ENCODE data around the gene MPV17L2. TPM values are rescaled to one million over a fixed set of nuclear protein-coding genes. Genes with fewer than 3 reads are reported as not detected.

Gene MPV17L2
- total RNA-seq, 2 experiments from 2014 or later: 8.5 to 9.6 TPM

DNA sequence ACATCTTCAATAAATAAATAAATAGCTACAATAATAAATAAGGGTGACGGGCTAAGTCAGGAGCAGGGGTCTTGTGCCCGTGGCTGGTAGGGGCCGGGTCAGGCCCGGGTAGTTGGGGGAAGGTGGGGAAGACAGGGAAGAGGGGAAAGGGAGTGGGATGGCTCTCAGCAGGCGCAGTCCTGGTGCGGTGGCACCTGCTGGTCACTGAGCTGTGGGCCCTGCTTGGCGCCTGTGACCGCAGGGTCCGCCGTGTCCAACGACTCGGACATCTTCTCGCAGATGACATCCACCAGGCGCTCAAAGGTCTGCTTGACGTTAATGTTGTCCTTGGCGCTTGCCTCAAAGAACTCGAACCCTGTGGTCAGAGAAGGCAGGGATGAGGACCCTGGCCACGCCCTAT is 4.3 kb downstream of the MPV17L2 start:
- POLR2A ChIA-PET: no interaction called here
- intact Hi-C loops (cut with micrococcal nuclease): no loop called here
- CTCF ChIA-PET: interaction anchor here (1.0 to 1.3 kb wide), 2 partner anchors 11 to 56 kb away, joined by 3 read pairs; no protein-coding TSS in a partner anchor
- Mint-ChIP-seq H3K27ac (no peak overlapping the region), H3K4me1 (ENCODE audit: low read depth) (peaks cover 18% of the 10 kb centered on the region), H3K4me3 (no peak overlapping the region), H3K36me3 (ENCODE audit: low read depth) (peaks cover 19% of the 10 kb centered on the region), H3K27me3 (no peaks in the 10 kb centered on the region), H3K9me3 (no peaks in the 10 kb centered on the region)
- no peak for DNase-seq
- TF ChIP-seq, protein P1, sequence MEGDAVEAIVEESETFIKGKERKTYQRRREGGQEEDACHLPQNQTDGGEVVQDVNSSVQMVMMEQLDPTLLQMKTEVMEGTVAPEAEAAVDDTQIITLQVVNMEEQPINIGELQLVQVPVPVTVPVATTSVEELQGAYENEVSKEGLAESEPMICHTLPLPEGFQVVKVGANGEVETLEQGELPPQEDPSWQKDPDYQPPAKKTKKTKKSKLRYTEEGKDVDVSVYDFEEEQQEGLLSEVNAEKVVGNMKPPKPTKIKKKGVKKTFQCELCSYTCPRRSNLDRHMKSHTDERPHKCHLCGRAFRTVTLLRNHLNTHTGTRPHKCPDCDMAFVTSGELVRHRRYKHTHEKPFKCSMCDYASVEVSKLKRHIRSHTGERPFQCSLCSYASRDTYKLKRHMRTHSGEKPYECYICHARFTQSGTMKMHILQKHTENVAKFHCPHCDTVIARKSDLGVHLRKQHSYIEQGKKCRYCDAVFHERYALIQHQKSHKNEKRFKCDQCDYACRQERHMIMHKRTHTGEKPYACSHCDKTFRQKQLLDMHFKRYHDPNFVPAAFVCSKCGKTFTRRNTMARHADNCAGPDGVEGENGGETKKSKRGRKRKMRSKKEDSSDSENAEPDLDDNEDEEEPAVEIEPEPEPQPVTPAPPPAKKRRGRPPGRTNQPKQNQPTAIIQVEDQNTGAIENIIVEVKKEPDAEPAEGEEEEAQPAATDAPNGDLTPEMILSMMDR (IDR thresholded peaks at IDR 0.05): no peak
- no peak for ATAC-seq

DNA sequence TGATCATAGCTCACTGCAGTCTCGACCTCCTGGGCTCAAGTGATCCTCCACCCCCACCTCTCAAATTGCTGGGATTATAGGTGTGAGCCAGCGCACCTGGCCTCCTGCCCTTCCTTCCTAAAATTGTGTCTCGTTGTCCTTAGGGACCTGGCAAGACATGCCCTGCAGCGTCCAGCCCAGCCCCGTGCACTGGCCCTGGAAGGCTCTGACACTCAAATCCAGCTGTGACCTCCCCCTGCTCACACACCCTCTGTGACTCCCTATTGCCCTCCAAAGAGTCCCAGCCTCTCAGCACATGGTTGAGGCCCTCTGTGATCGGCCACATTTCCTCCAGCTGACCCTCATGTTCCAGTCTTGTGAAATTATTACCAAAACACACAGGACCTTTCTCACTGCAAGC is 4.9 kb downstream of the MPV17L2 start:
- intact Hi-C loops (cut with micrococcal nuclease): no loop called here
- Mint-ChIP-seq H3K36me3 (ENCODE audit: low read depth) (peaks cover 22% of the 10 kb centered on the region), H3K4me1 (ENCODE audit: low read depth) (peaks cover 22% of the 10 kb centered on the region), H3K27me3 (no peaks in the 10 kb centered on the region), H3K27ac (no peak overlapping the region), H3K9me3 (no peaks in the 10 kb centered on the region), H3K4me3 (no peak overlapping the region)
- POLR2A ChIA-PET: no interaction called here
- CTCF ChIA-PET: interaction anchor here (1.0 kb wide), 2 partner anchors 10 to 190 kb away, joined by 3 read pairs; no protein-coding TSS in a partner anchor
- TF ChIP-seq, protein P1 (IDR thresholded peaks at IDR 0.05): no peak
- no peak for DNase-seq
- no peak for ATAC-seq

DNA sequence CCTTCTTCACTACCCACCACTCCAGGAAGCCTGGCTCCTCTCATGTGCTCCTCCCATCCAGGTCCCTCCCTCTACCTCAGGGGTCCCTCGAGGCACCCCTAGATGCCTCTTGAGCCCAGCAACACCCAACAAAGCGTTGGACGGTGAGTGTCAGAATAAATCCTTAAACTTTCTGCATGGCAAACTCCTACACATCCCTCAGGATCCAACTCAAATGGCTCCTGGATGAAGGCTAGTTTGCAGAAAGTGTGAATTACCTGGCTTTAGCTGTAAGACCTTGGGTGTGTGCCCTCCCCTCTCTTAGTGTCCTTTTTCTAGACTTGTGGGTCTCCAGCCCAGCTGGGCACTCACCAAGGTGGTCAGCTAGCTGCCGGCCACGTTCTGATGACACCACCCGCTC is 5.4 kb downstream of the MPV17L2 start:
- Mint-ChIP-seq H3K9me3 (no peaks in the 10 kb centered on the region), H3K4me1 (ENCODE audit: low read depth) (peaks cover 26% of the 10 kb centered on the region), H3K36me3 (ENCODE audit: low read depth) (peaks cover 22% of the 10 kb centered on the region), H3K27ac (no peak overlapping the region), H3K27me3 (no peaks in the 10 kb centered on the region), H3K4me3 (no peak overlapping the region)
- CTCF ChIA-PET: interaction anchor here (1.0 kb wide), 2 partner anchors 10 to 190 kb away, joined by 3 read pairs; no protein-coding TSS in a partner anchor
- intact Hi-C loops (cut with micrococcal nuclease): no loop called here
- TF ChIP-seq, protein P1 (IDR thresholded peaks at IDR 0.05): no peak
- POLR2A ChIA-PET: no interaction called here
- no peak for ATAC-seq
- no peak for DNase-seq

DNA sequence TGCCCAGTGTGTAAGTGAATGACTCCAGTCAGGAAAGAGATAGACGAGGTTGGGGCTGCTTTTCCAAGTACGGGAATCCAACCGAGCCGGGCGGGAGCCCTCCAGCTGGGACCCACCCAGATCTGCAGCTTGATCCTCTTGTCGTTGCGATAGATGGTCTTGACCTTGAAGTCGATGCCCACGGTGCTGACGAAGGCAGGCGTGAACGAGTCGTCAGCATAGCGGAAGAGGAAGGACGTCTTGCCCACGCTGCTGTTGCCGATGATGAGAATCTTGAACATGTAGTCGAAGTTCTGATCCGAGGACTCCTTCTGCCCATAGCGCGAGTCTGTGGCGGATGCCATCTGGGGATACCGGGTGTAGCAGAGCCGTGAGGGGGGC is 9.4 kb downstream of the MPV17L2 start:
- Mint-ChIP-seq H3K27me3 (peaks cover 1% of the 10 kb centered on the region), H3K4me1 (ENCODE audit: low read depth) (peaks cover 21% of the 10 kb centered on the region), H3K36me3 (ENCODE audit: low read depth) (peaks cover 22% of the 10 kb centered on the region), H3K4me3 (peak overlapping the region; percentile 98), H3K27ac (no peak overlapping the region), H3K9me3 (no peaks in the 10 kb centered on the region)
- ChIA-PET POLR2A (interaction anchor here (3.2 kb wide), 1 partner anchor 78 kb away, joined by 20 read pairs; the partner anchor contains the start of gene JUND), CTCF (interaction anchor here (0.6 to 11.3 kb wide), 4 partner anchors 10 to 51 kb away, joined by 3 to 185 read pairs (median 4); partner anchors contain the start of gene MPV17L2)
- intact Hi-C loops (cut with micrococcal nuclease): no loop called here
- ATAC-seq (no peak), DNase-seq (no peak)
- TF ChIP-seq, protein P1 (IDR thresholded peaks at IDR 0.05): no peak

DNA sequence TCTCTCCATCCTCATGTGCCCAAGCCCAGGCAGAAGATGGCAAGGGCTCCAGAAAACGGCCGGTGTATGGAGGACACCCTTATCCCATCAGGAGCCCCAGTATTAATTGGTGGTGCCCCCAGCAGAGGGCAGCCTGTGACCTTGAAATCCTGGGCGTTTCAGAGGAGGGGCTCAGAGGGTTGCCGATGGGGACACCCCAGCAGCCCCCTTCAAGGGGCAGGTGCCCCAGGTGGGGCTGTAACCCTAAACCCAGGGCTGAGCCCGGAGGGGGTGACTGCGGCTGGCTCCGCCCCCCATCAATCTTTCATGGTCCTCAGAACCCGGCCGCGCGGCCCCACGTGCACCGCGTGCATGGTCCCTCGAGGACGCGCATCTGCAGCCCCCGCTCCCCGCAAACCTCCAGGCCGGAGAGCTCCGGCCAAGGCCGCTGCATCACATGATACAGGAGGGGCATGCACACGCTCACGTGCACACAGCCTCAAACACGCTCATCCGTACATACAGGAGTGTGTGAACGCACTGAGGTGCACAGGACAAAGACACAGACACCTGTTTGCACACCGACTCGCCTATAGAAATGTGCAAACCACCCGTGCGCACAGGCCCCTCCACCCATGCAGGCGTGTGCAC is 9.9 kb downstream of the MPV17L2 start:
- ChIA-PET POLR2A (interaction anchor here (1.0 to 3.3 kb wide), 6 partner anchors 10 to 77 kb away, joined by 3 to 25 read pairs (median 4); partner anchors contain the start of genes JUND and MPV17L2), CTCF (interaction anchor here (1.2 to 11.3 kb wide), 5 partner anchors 10 to 208 kb away, joined by 3 to 185 read pairs (median 6); partner anchors contain the start of gene MPV17L2)
- Mint-ChIP-seq H3K27ac (peak overlapping the region; percentile 84), H3K27me3 (peaks cover 1% of the 10 kb centered on the region), H3K4me3 (peak overlapping the region; percentile 98), H3K36me3 (ENCODE audit: low read depth) (peaks cover 21% of the 10 kb centered on the region), H3K9me3 (no peaks in the 10 kb centered on the region), H3K4me1 (ENCODE audit: low read depth) (peaks cover 21% of the 10 kb centered on the region)
- DNase-seq (peak; percentile 45), ATAC-seq (no peak)
- intact Hi-C loops (cut with micrococcal nuclease): no loop called here
- TF ChIP-seq, protein P1 (IDR thresholded peaks at IDR 0.05): peak; percentile 32

Data from activated CD8-positive, alpha-beta T cell treated with anti-CD3 and anti-CD28 coated beads for 36 hours (primary cell).